Keratinocyte (primary cell): Measurements from ENCODE around the gene KCNJ13. TPM values are rescaled to one million over a fixed set of nuclear protein-coding genes. Genes with fewer than 3 reads are reported as not detected.

Experiments used
- DNase-seq: peaks from one replicate; pipeline ENCODE4 v3.0.0-alpha.2; 2011; ENCODE audit warnings: low read depth, missing footprints, low spot score
- FAIRE-seq: peaks from 2 replicates; lab custom pipeline; 2011; peaks lifted over from hg19 to GRCh38; lab: Jason Lieb, UNC
- H2AFZ ChIP-seq: 2 replicates; pipeline ENCODE4 v1.6.0; 2012; ENCODE audit warnings: low read length, control low read depth, inconsistent platforms; ENCODE audit not compliant: control insufficient read depth
- H3K27ac ChIP-seq: 2 replicates; pipeline ENCODE4 v1.5.1; 2011; ENCODE audit warnings: low read length; ENCODE audit not compliant: control insufficient read depth, insufficient read depth
- H3K27me3 ChIP-seq: 3 replicates; pipeline ENCODE4 v1.6.0; 2011; ENCODE audit warnings: low read length; ENCODE audit not compliant: control insufficient read depth, insufficient read depth; ENCODE audit errors: extremely low read depth
- H3K36me3 ChIP-seq, 2 experiments: 2 replicates in 1 of 2; 3 replicates in 1 of 2; pipeline ENCODE4 v1.5.1; 2011; ENCODE audit warnings: low read length in 2 of 2, mild to moderate bottlenecking in 1 of 2; ENCODE audit not compliant: control insufficient read depth in 2 of 2, insufficient read depth in 2 of 2; ENCODE audit errors: extremely low read depth in 1 of 2
- H3K4me1 ChIP-seq: 3 replicates; pipeline ENCODE4 v1.5.1; 2011; ENCODE audit warnings: low read length; ENCODE audit not compliant: control insufficient read depth, insufficient read depth; ENCODE audit errors: extremely low read depth
- H3K4me2 ChIP-seq: 3 replicates; pipeline ENCODE4 v1.6.0; 2011; ENCODE audit warnings: low read depth, low read length; ENCODE audit not compliant: control insufficient read depth, insufficient read depth; ENCODE audit errors: extremely low read depth
- H3K4me3 ChIP-seq, 3 experiments: fragments of 200-600 bp in 1 of 3; sonication (generic) in 1 of 3; 2 replicates in 2 of 3; 3 replicates in 1 of 3; pipeline ENCODE4 v1.5.1; 2011 to 2016; ENCODE audit warnings: low read length in 3 of 3, mild to moderate bottlenecking in 3 of 3, control low read depth in 2 of 3, inconsistent platforms in 1 of 3, low read depth in 1 of 3, mixed read lengths in 1 of 3, mixed run types in 1 of 3, moderate library complexity in 1 of 3; ENCODE audit not compliant: control insufficient read depth in 2 of 3, insufficient read depth in 2 of 3; ENCODE audit errors: extremely low read depth in 1 of 3
- H3K79me2 ChIP-seq: 2 replicates; pipeline ENCODE4 v1.6.0; 2012; ENCODE audit warnings: low read length; ENCODE audit not compliant: control insufficient read depth, insufficient read depth
- H3K9ac ChIP-seq: 3 replicates; pipeline ENCODE4 v1.6.0; 2011; ENCODE audit warnings: low read length; ENCODE audit not compliant: control insufficient read depth, insufficient read depth; ENCODE audit errors: extremely low read depth
- H3K9me1 ChIP-seq: 3 replicates; pipeline ENCODE4 v1.6.0; 2011; ENCODE audit warnings: low read length; ENCODE audit not compliant: control insufficient read depth, insufficient read depth; ENCODE audit errors: extremely low read depth
- H3K9me3 ChIP-seq: 2 replicates; pipeline ENCODE4 v1.5.1; 2012; ENCODE audit warnings: low read depth, low read length; ENCODE audit not compliant: control insufficient read depth
- H4K20me1 ChIP-seq: 3 replicates; pipeline ENCODE4 v1.6.0; 2011; ENCODE audit warnings: low read length; ENCODE audit not compliant: control insufficient read depth, insufficient read depth; ENCODE audit errors: extremely low read depth
- CTCF ChIP-seq, 3 experiments: IDR thresholded peaks in 1 of 3; conservative IDR thresholded peaks in 1 of 3; optimal IDR thresholded peaks in 1 of 3; 2 replicates in 2 of 3; 3 replicates in 1 of 3; pipeline versions ENCODE3 to v1.5.1; 2011; ENCODE audit warnings: low read length in 3 of 3, mild to moderate bottlenecking in 3 of 3, moderate library complexity in 2 of 3, control low read depth in 1 of 3, inconsistent platforms in 1 of 3; ENCODE audit not compliant: insufficient read depth in 2 of 3; ENCODE audit errors: extremely low read depth in 1 of 3
- EZH2 ChIP-seq: IDR thresholded peaks from one replicate; pipeline ENCODE4 v1.6.1; 2012; ENCODE audit warnings: inconsistent platforms, mild to moderate bottlenecking, low read length, moderate library complexity
- dilution Hi-C: fragments of 300-500 bp; cut with MboI; formaldehyde crosslinking; loops from one replicate; pipeline ENCODE4 v1.7.0; 2020; ENCODE audit warnings: low sequenced_read_pairs; ENCODE audit not compliant: extremely low pct_ligation_motif_present
- polyA plus RNA-seq, 5 experiments: library from polyadenylated mRNA; depleted of rRNA in 3 of 5; stranded (reverse) in 3 of 5; stranded (forward) in 1 of 5; unstranded in 1 of 5; fragments of >200 nt; gene quantifications; 1 replicate in 1 of 5; 2 replicates in 3 of 5; 3 replicates in 1 of 5; pipeline versions ENCODE4 v1.2.1 to v1.2.3, GENCODE V29; 2011 to 2012; ENCODE audit warnings: missing spikeins in 2 of 5, low read depth in 1 of 5, low replicate concordance in 1 of 5

Gene KCNJ13
- polyA plus RNA-seq, 1 donor (not counting 4 experiments of a cell fraction or from before 2014, with no cell fraction given), result not detected

- Histone ChIP-seq H3K27me3 (no peaks in the 10 kb centered on the region), H3K9me3 (no peaks in the 10 kb centered on the region), H3K4me1 (no peaks in the 10 kb centered on the region), H4K20me1 (no peaks in the 10 kb centered on the region), H3K27ac (no peak overlapping the region), H3K36me3 (peaks cover 1 to 26% of the 10 kb centered on the region in 2 experiments), H3K9me1 (no peaks in the 10 kb centered on the region), H3K4me3 (no peak overlapping the region), H3K9ac (no peak overlapping the region), H3K4me2 (no peak overlapping the region), H3K79me2 (no peaks in the 10 kb centered on the region), H2AFZ (no peak overlapping the region)
- dilution Hi-C loops, result no loop called here
- no peak for FAIRE-seq
- no peak for DNase-seq
- TF ChIP-seq CTCF (optimal IDR thresholded peaks at IDR 0.05 in 1 of 3, IDR thresholded peaks at IDR 0.05 in 1 of 3, conservative IDR thresholded peaks at IDR 0.05 in 1 of 3; ENCODE audit: extremely low read depth in 1 of 3, insufficient read depth in 2 of 3, low read length in 3 of 3) (no peak), EZH2 (no peak)
Measured at GRCh38 chr2:232779465-232779864, 3.1 kb upstream of the KCNJ13 start.

GRCh38 chr2:232777276-232777675 lies 911 bp upstream of the KCNJ13 start:
- FAIRE-seq (no peak), DNase-seq (no peak)
- no peaks in the 10 kb centered on the region for H3K9me1 ChIP-seq
- H3K4me3 ChIP-seq, result no peak overlapping the region
- H3K4me2 ChIP-seq, result no peak overlapping the region
- no peak overlapping the region for H3K9ac ChIP-seq
- peaks cover 1 to 29% of the 10 kb centered on the region in 2 experiments for H3K36me3 ChIP-seq
- TF ChIP-seq CTCF (optimal IDR thresholded peaks at IDR 0.05 in 1 of 3, IDR thresholded peaks at IDR 0.05 in 1 of 3, conservative IDR thresholded peaks at IDR 0.05 in 1 of 3; ENCODE audit: extremely low read depth in 1 of 3, insufficient read depth in 2 of 3, low read length in 3 of 3) (no peak), EZH2 (no peak)
- H3K9me3 ChIP-seq, result no peaks in the 10 kb centered on the region
- H2AFZ ChIP-seq, result no peak overlapping the region
- no peaks in the 10 kb centered on the region for H3K79me2 ChIP-seq
- no peaks in the 10 kb centered on the region for H3K4me1 ChIP-seq
- no peaks in the 10 kb centered on the region for H3K27me3 ChIP-seq
- H4K20me1 ChIP-seq, result no peaks in the 10 kb centered on the region
- H3K27ac ChIP-seq, result no peak overlapping the region
- dilution Hi-C loops, result no loop called here
